Panc1 (cell line): ENCODE results near the gene ARL9.

Experiments
- CTCF ChIP-seq: fragments of 450-650 bp; IDR thresholded peaks from 2 replicates; pipeline ENCODE4 v1.5.1; 2017; ENCODE audit warnings: mild to moderate bottlenecking
- POLR2AphosphoS5 ChIP-seq: IDR thresholded peaks from 2 replicates; pipeline ENCODE4 v1.6.1; 2012; ENCODE audit warnings: mild to moderate bottlenecking, low read depth, low read length, moderate library complexity
- TCF7L2 ChIP-seq: IDR thresholded peaks from 2 replicates; pipeline ENCODE4 v1.6.1; 2011; ENCODE audit warnings: mild to moderate bottlenecking, low read depth, low read length, inconsistent platforms

- TF ChIP-seq POLR2AphosphoS5 (no peak), TCF7L2 (no peak), CTCF (no peak)
Measured at GRCh38 chr4:56462157-56462556, 43.4 kb upstream of the ARL9 start.
